WERI-Rb-1 (cell line): ENCODE results near the gene CRYBG3.

Experiments
- DNase-seq: peaks from one replicate; pipeline ENCODE4 v3.0.0-alpha.2; 2020
- H3K27ac ChIP-seq: fragments of 250-450 bp; sonication (Bioruptor Pico); 2 replicates; pipeline ENCODE4 v1.5.1; 2020; ENCODE audit warnings: mild to moderate bottlenecking, moderate library complexity
- H3K27me3 ChIP-seq: fragments of 250-450 bp; sonication (Bioruptor Pico); 2 replicates; pipeline ENCODE4 v1.5.1; 2021; ENCODE audit warnings: mild to moderate bottlenecking, low read depth, moderate library complexity; ENCODE audit not compliant: insufficient read depth, severe bottlenecking
- H3K36me3 ChIP-seq: fragments of 250-450 bp; sonication (Bioruptor Pico); 2 replicates; pipeline ENCODE4 v1.5.1; 2020; ENCODE audit warnings: mild to moderate bottlenecking, moderate library complexity
- H3K4me3 ChIP-seq: 2 replicates; pipeline ENCODE4 v1.5.1; 2011; ENCODE audit warnings: low read depth, mild to moderate bottlenecking, control low read depth, low read length
- H3K9me3 ChIP-seq: fragments of 250-450 bp; sonication (Bioruptor Pico); 2 replicates; pipeline ENCODE4 v1.5.1; 2021; ENCODE audit warnings: mild to moderate bottlenecking, moderate library complexity; ENCODE audit not compliant: severe bottlenecking
- TF ChIP-seq, protein P1 (sequence below): IDR thresholded peaks from 2 replicates; pipeline ENCODE4 v1.5.1; 2011; ENCODE audit warnings: low read depth, mild to moderate bottlenecking, control low read depth, inconsistent platforms, low read length

CRYBG3 gene

DNA sequence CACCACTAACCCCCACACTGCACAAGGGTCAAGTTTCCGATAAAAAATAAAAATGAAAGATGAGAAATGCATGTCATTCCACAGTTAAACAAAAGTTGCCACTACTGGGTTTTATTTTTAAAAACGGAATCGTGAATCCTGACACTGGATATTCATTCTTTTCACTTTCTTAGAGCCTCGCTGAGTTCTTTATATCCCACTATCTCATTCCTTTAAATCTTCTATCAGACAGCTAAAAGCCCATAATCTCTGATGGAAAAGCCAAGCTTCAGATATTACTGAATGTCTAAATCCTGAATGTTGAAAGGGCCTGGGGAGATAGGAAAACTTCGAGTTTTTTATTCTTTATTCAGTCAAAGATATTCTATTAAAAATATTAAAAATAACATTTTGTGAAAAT lies 138.7 kb downstream of the CRYBG3 start:
- no peaks in the 10 kb centered on the region for H3K9me3 ChIP-seq
- H3K4me3 ChIP-seq, result no peak overlapping the region
- peaks cover 69% of the 10 kb centered on the region for H3K36me3 ChIP-seq
- H3K27ac ChIP-seq, result no peak overlapping the region
- no peaks in the 10 kb centered on the region for H3K27me3 ChIP-seq
- TF ChIP-seq, protein P1, sequence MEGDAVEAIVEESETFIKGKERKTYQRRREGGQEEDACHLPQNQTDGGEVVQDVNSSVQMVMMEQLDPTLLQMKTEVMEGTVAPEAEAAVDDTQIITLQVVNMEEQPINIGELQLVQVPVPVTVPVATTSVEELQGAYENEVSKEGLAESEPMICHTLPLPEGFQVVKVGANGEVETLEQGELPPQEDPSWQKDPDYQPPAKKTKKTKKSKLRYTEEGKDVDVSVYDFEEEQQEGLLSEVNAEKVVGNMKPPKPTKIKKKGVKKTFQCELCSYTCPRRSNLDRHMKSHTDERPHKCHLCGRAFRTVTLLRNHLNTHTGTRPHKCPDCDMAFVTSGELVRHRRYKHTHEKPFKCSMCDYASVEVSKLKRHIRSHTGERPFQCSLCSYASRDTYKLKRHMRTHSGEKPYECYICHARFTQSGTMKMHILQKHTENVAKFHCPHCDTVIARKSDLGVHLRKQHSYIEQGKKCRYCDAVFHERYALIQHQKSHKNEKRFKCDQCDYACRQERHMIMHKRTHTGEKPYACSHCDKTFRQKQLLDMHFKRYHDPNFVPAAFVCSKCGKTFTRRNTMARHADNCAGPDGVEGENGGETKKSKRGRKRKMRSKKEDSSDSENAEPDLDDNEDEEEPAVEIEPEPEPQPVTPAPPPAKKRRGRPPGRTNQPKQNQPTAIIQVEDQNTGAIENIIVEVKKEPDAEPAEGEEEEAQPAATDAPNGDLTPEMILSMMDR, result no peak
- no peak for DNase-seq

DNA sequence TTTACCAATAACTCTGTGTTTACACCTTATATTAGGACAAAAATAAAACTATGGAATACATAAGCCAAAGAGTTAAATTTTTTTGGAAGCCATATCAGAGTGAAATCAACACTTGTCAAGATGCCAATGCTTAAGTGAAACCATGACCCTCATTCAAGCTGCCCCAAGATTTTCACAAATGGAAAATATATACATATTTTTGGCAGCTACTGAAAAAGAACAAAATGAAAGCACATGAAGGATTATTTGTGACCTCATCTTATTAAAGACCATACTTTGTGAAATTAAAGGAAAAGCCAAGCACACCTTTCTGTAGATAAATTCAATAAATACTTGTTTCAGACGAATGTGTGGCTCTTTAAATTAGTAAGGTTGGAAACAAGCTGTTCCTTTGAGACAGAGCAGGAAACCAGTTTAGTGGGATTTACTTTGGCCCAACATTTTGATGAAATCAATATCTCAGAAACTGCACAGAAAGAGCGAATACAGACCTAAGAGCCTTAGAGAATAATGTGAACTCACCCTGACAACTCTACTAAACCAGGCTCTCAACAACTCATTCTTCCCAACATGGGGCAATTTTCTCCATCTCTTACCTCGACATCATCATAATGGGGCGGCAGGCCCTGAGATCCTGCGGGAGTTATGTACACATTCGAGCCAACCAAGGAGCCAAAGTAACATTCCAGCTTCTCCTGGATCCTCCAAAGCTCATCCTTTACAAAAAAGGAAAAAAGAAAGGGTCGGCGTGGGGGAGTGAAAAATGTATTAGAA lies 139.4 kb downstream of the CRYBG3 start:
- no peak for DNase-seq
- H3K27ac ChIP-seq, result no peak overlapping the region
- H3K4me3 ChIP-seq, result no peak overlapping the region
- H3K9me3 ChIP-seq, result no peaks in the 10 kb centered on the region
- peaks cover 75% of the 10 kb centered on the region for H3K36me3 ChIP-seq
- TF ChIP-seq, protein P1, result no peak
- no peaks in the 10 kb centered on the region for H3K27me3 ChIP-seq

DNA sequence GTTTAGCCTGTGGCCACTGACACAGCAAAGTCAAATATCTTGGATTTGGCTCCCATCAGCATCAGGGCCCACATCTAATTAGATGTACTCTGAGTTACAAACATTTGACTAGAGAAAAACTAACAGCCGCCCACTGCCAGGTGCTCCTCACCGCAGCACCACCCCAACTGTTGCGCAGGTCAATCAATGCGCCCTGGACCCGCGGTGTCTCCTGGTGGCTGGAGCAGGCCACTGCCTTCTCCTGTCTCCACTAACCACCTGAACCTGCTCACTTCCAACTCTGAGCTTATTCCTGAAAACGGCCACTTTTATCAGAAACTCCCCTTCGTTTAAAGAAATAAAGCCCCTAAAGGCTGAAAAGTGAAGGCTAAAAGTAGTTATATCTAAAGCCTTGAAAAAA lies 146.2 kb downstream of the CRYBG3 start:
- peak; percentile 45 for DNase-seq
- Histone ChIP-seq H3K27me3 (no peaks in the 10 kb centered on the region), H3K9me3 (no peaks in the 10 kb centered on the region), H3K4me3 (no peak overlapping the region), H3K27ac (no peak overlapping the region), H3K36me3 (peaks cover 42% of the 10 kb centered on the region)
- TF ChIP-seq, protein P1, result peak; percentile 71

DNA sequence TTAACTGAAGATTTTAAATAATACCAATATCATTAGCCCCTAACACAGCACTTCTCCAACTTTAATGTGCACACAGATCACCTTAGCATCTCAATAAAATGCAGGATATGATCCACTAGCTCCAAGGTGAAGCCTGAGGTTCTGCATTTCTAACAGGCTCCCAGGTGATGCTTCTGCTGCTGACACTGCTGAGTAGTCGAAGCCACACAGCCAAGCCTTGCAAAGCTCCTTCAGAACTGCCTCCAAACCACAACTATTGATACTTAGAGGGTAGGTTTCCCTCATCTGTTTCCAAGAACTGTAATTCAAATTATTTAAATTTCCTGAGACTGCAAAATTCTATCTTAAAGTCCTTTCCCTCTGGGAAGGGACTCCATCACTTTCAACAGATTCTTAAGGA lies 146.6 kb downstream of the CRYBG3 start:
- peaks cover 38% of the 10 kb centered on the region for H3K36me3 ChIP-seq
- no peak for DNase-seq
- H3K9me3 ChIP-seq, result no peaks in the 10 kb centered on the region
- H3K27ac ChIP-seq, result no peak overlapping the region
- TF ChIP-seq, protein P1, result no peak
- no peak overlapping the region for H3K4me3 ChIP-seq
- H3K27me3 ChIP-seq, result no peaks in the 10 kb centered on the region

DNA sequence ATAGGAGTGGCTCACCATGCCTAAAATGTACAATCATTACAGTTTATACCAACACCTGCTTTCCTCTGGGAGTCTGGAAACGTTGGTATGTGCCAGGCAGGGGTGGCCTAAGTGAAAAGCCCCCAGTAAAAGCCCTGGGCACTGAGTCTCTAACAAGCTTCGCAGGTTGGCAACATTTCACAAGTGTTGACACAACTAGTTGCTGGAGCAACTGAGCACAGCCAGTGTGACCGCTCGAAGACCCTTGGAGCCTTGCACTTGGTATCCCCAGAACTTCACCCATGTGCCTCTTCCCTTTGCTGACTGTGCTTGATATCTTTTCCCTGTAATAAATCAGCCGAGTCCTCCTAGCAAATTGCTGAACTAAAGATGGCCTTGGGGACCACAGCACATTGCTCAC lies 147.7 kb downstream of the CRYBG3 start:
- Histone ChIP-seq H3K36me3 (peaks cover 29% of the 10 kb centered on the region), H3K9me3 (no peaks in the 10 kb centered on the region), H3K27me3 (no peaks in the 10 kb centered on the region), H3K27ac (no peak overlapping the region), H3K4me3 (no peak overlapping the region)
- DNase-seq, result no peak
- TF ChIP-seq, protein P1, result no peak

DNA sequence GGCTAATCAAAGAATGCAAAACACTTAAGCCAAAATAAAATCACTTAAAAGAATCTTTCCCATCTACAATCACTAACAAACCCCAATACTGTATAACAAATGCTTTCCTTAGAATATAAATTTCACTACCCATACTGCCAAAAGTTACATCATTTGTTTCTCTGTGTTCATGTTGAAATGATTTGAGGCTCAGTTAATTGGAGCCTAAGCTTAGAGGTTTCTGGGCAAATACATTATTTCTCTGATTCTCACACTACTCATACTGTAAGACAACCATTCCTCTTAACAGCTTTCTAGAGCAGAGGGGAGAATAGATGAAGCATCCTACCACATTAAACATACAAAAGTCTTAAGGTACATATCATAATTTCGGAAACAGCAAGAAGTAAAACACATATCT lies 148.3 kb downstream of the CRYBG3 start:
- H3K4me3 ChIP-seq, result peak overlapping the region; percentile 52; the same call in 1 of the 2 replicates
- TF ChIP-seq, protein P1, result no peak
- H3K27ac ChIP-seq, result peak overlapping the region; percentile 84
- DNase-seq, result no peak
- H3K36me3 ChIP-seq, result peaks cover 25% of the 10 kb centered on the region
- H3K9me3 ChIP-seq, result no peaks in the 10 kb centered on the region
- no peaks in the 10 kb centered on the region for H3K27me3 ChIP-seq
